Adrenal gland (tissue), 5 donors: ENCODE data around the gene DPH7.

Source experiments
- POLR2A ChIP-seq, 2 donors: fragments of 450-650 bp; IDR thresholded peaks; one replicate each; pipeline ENCODE4 v1.6.1; 2017; ENCODE audit warnings: antibody characterized with exemption in 2 of 2, mild to moderate bottlenecking in 2 of 2, moderate library complexity in 1 of 2
- TF ChIP-seq, protein P1 (sequence below), 6 experiments: fragments of 450-650 bp in 4 of 6; fragments of 200-600 bp in 2 of 6; sonication (generic) in 1 of 6; IDR thresholded peaks; 1 replicate in 5 of 6; 2 replicates in 1 of 6; pipeline versions ENCODE4 v1.5.1 to v1.8.0; 2016 to 2021; ENCODE audit warnings: antibody characterized with exemption in 6 of 6, mild to moderate bottlenecking in 2 of 6, moderate library complexity in 1 of 6
- donor health status: DM: no; HTN: no; CAD: no.

DNA sequence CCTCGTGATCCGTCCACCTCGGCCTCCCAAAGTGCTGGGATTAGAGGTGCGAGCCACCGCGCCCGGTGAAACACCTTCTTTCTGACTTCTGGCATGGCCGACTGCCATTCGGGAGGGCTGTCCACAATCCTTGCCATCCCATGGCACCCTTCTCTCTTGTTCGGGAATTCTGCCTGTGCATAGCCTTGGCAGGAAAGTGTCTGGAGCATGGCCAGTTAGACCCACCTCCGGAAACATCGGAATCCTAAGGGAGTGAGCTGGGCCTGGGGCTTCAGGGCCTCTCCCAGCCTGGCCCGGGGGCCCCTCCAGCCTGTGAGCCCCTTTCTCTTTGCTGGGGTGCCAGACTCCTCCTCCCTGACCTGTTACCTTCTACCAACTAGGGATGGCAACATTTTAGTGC is 25.2 kb upstream of the DPH7 start:
- TF ChIP-seq, protein P1, sequence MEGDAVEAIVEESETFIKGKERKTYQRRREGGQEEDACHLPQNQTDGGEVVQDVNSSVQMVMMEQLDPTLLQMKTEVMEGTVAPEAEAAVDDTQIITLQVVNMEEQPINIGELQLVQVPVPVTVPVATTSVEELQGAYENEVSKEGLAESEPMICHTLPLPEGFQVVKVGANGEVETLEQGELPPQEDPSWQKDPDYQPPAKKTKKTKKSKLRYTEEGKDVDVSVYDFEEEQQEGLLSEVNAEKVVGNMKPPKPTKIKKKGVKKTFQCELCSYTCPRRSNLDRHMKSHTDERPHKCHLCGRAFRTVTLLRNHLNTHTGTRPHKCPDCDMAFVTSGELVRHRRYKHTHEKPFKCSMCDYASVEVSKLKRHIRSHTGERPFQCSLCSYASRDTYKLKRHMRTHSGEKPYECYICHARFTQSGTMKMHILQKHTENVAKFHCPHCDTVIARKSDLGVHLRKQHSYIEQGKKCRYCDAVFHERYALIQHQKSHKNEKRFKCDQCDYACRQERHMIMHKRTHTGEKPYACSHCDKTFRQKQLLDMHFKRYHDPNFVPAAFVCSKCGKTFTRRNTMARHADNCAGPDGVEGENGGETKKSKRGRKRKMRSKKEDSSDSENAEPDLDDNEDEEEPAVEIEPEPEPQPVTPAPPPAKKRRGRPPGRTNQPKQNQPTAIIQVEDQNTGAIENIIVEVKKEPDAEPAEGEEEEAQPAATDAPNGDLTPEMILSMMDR (IDR thresholded peaks at IDR 0.05), result no peak
- TF ChIP-seq POLR2A (IDR thresholded peaks at IDR 0.05), result no peak
